Astrocyte (in vitro differentiated cells and primary cell): ENCODE measurements around the gene DDIT4.
"Not testable (repeated sequence)": the region's sequence is repeated elsewhere in the genome, so short reads cannot be mapped to it uniquely, and the experiment has no call there.

Experiments
- CTCF ChIP-seq: IDR thresholded peaks from 2 replicates; pipeline ENCODE4 v1.5.1; 2011; ENCODE audit warnings: low read depth, mild to moderate bottlenecking, inconsistent platforms, low read length, moderate library complexity; ENCODE audit not compliant: insufficient read depth
- EZH2 ChIP-seq: IDR thresholded peaks from 2 replicates; pipeline ENCODE4 v1.6.1; 2012; ENCODE audit warnings: mild to moderate bottlenecking, low read length, inconsistent platforms; ENCODE audit not compliant: insufficient read depth

GRCh38 chr10:72268475-72269200, 5.1 kb upstream of the DDIT4 start:
- TF ChIP-seq CTCF, EZH2: not testable (repeated sequence)
